NCI-H2196 treated with DMSO at 0.1 percent for 48 hours (cell line): ENCODE measurements around the gene TTN.

Source experiments
- DNase-seq: peaks from one replicate; lab custom pipeline; 2025; ENCODE audit not compliant: unreplicated experiment; lab: John Stamatoyannopoulos, UW

TTN gene

GRCh38 chr2:178811901-178812300 lies 4.7 kb upstream of the TTN start:
- no peak for DNase-seq

DNA sequence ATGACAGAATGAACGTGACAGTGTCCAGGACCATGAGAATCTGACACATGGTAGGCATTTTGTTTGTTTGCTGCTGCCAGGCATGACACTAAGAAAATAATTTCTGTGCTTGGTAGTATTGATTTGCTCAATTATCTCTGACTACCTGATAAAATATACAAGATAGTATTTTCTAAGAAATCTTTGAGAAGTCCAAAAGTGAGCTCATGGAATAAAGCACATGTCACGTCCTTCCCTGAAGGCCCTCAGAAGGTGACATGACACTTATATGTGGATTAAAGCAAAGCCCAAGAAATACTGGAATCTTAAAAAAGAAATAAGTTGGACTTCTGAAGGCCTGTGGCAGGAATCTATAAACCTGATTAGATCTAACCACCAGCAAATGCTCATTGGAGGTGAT lies 3.8 kb upstream of the TTN start:
- no peak for DNase-seq

DNA sequence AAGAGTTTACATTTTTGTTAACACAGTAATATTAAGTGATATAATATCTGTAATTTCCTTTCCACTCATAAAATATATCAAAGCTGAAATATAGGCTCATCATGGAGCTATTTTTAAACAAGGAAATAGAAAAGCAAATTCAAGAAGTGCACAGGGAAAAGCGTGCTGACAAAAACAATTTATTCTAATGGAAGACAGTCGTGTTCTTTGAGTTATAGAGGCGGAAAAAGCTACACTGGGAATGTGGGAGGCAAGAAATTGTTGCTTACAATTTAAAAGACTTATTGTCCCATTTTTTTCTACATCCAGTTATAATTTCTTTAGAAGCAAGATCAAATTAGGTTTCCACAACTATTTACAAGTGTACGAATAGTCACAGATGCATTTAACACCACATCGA lies 3.2 kb upstream of the TTN start:
- no peak for DNase-seq

DNA sequence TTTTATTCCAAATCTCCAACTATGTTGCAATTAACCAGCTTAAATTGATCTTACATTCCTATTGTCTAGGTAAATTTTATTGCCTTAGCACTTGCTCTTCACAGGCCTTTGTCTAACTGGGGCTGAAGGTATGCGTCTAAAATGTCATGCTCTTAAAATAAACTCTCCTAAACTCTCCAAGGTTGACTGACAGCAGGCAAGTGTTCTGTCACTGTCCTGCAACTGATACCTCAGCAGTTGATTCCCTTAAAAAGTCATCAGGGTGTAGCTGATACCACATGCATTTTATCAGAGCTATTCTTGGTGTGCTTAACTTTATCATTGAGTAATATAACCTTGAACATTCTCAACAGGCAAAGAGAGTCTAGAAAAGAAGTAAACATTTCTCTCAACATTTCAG lies 680 bp downstream of the TTN start:
- DNase-seq, result no peak

GRCh38 chr2:178805457-178805856 lies 1.8 kb downstream of the TTN start:
- DNase-seq, result no peak

GRCh38 chr2:178804791-178805190 lies 2.4 kb downstream of the TTN start:
- no peak for DNase-seq

DNA sequence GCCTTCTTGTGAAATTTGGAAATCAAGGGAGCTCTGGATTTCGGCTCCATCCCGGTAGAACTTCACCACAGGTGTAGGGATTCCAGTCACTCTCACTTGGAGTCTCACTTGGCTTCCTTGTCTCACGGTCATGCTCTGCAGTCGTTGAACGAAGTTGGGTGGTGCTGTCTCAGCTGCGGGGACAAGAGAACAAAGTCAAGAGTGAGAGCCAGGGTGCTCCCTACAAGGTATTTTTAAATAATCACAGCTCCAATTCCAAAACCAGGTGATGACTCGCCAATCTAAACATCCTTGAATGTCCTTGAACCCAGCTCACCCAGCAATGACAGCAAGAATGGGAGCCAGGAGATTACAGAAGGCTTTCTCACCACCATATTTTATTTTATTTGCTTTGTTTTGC lies 6.7 kb downstream of the TTN start:
- DNase-seq, result no peak

DNA sequence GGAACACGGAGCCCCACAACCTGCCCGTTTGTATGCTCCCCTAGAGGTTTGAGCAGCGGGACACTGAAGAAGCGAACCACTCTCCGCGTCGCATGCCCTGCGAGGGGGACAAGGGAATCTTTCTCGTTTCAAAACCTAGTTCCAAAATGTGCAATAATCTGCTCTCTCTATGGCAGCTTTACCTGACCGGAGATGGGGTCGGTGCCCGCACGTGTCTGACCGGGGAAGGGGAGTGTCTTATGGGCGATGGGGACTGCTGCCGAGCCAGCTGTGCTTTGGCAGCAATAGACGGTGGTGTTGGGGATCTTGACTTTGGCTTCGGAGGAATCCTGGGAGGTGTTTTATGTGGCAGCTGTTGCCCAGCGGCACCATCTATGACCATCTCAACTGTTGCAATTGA lies 7.9 kb downstream of the TTN start:
- no peak for DNase-seq

DNA sequence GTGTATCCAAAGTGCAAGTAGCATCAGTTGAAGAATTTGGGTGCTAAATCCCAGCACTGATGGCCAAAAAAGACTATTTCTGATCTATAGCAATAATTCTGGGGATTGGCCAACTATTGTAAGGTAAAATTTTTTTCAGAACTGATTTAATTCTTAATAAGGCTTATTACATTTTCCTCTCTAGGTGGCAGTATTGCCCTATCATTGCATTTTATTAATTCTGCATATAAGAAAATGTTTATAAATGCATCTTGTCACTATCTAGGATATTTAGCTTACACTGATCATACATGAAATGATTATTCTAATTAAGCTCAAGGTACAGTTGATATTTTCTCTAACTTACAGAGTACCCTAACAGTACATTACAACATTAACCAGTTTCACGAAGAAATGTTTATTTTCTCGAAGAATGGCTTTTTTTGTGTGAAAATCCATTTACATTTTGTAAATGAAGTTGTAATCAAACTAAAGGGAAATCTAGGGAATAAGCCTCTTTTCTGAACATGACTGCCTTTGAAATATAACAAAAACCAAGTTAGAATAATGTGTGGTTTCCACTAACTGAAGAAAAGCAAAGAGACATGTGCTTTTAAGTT lies 11.0 kb downstream of the TTN start:
- DNase-seq, result no peak

GRCh38 chr2:178787934-178788333 lies 19.3 kb downstream of the TTN start:
- no peak for DNase-seq

DNA sequence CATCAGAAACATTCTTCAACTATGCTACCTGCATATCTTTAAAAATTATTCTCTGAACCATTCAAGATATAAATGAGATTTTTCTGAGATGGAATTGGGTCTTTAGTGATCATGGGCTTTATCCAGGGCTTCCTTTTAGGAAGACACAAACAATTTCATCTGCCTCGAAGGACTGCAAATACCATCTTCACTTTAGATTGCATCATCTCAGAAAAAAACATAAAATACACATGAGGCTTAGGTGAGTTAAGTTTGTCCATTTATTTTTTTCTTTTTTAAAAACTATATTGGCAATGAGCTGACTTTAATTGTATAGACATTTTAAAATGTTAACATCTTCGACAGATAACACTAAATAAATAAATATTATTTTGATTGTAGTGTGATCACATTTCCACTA lies 20.1 kb downstream of the TTN start:
- DNase-seq, result no peak

GRCh38 chr2:178783889-178784288 lies 23.3 kb downstream of the TTN start:
- no peak for DNase-seq

DNA sequence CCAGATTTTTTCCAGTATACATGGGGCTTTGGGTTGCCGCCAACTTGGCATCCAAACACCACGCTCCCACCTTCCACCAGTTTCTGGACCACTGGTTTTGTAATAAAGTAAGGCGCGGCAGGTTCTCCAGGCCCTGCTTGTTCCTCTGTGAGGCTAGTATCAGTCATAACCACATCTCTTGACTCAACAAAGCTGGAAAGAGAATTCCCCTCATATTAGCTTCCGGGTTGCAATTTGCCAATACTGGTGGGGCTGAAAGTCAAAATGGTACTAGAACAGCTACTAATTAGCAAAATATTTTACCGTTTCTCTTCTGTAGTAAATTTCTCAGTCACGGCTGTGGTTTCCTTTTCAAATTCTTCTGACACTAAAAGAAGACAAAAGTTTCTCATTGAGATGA lies 25.0 kb downstream of the TTN start:
- no peak for DNase-seq

GRCh38 chr2:178777577-178777976 lies 29.6 kb downstream of the TTN start:
- DNase-seq, result no peak

- DNase-seq, result no peak
Measured at GRCh38 chr2:178776751-178777150, 30.5 kb downstream of the TTN start.

GRCh38 chr2:178775975-178776374 lies 31.2 kb downstream of the TTN start:
- no peak for DNase-seq

- no peak for DNase-seq
Measured at GRCh38 chr2:178770518-178770917, 36.7 kb downstream of the TTN start.

GRCh38 chr2:178767094-178768060 lies 39.8 kb downstream of the TTN start:
- no peak for DNase-seq

DNA sequence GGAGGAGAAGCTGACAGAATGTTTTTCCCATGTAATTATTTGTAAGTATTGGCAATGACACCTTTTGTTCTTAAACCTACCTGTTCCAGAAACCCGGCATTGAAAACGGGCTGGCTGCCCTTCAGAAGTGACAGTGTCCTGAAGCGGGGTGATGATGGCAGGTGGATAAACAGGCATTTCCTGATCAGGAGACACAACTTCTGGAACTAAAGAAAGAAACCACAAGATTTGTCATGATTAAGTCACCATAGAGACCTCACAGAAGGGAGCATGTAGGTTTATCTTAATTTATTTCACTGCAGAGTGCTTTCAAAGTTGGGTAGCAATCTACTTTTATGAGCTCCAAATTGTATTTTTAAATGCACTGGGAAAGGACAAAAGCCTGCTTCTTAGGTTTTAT lies 43.1 kb downstream of the TTN start:
- no peak for DNase-seq

GRCh38 chr2:178761759-178762371 lies 45.4 kb downstream of the TTN start:
- DNase-seq, result peak; percentile 7

GRCh38 chr2:178756843-178757242 lies 50.4 kb downstream of the TTN start:
- no peak for DNase-seq

DNA sequence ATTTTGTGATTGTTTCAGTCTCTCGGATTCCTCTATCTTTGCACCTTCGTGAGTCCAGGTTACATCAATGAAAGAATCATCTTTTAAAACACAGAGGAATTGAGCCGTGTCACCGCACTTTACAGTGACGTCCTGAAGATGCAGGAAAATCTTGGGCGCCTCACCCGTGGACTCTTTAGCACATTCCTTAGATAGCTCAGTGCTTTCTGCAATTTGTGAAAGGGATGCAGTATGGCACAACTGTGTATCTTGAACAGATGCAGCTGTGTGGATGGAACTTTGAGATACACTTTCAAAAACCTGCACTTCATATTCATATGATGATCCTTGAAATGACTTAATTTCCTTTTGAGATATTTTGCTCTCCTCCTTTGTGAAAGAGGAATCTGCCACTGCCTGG lies 50.9 kb downstream of the TTN start:
- DNase-seq, result no peak
